ENCODE data around the gene ASXL2. TPM values are rescaled to one million over a fixed set of nuclear protein-coding genes. Genes with fewer than 3 reads are reported as not detected.
"Not testable (repeated sequence)": the region's sequence is repeated elsewhere in the genome, so short reads cannot be mapped to it uniquely, and the experiment has no call there.

The ASXL2 gene
- total and polyA plus RNA-seq, 7 donors, result 1.8 to 15.5 (median 10.7) TPM

GRCh38 chr2:25829377-25829704, 48.9 kb downstream of the ASXL2 start:
- intact Hi-C loops (cut with DNase I), result no loop called here
- no peak for DNase-seq
- Histone ChIP-seq H3K36me3 (no peaks in the 10 kb centered on the region), H3K4me3 (no peak overlapping the region), H3K27ac (no peak overlapping the region), H3K27me3 (no peaks in the 10 kb centered on the region), H3K9me3 (peaks cover 0 to 3% (median 0%) of the 10 kb centered on the region in 4 donors), H3K4me1 (no peaks in the 10 kb centered on the region)
- WGBS, 2 donors, result 62 to 90% methylated on average over 1 of the region's 1 CpG
- no peak for TF ChIP-seq EP300 (IDR thresholded peaks at IDR 0.05)
- no peak for TF ChIP-seq POLR2A (IDR thresholded peaks at IDR 0.05)
- no peak for TF ChIP-seq POLR2AphosphoS5 (IDR thresholded peaks at IDR 0.05)
- no peak for TF ChIP-seq CTCF (IDR thresholded peaks at IDR 0.05)

GRCh38 chr2:25828532-25829376, 49.5 kb downstream of the ASXL2 start:
- not testable (repeated sequence) for H3K4me3 ChIP-seq
- 78 to 89% methylated on average over 7 of the region's 7 CpGs for WGBS, 2 donors

GRCh38 chr2:25825238-25825637, 53.0 kb downstream of the ASXL2 start:
- TF ChIP-seq POLR2A (IDR thresholded peaks at IDR 0.05) (no peak), CTCF (IDR thresholded peaks at IDR 0.05) (no peak), EP300 (IDR thresholded peaks at IDR 0.05) (no peak), POLR2AphosphoS5 (IDR thresholded peaks at IDR 0.05) (no peak)
- H3K4me3 ChIP-seq, result no peak overlapping the region
- WGBS, 2 donors, result 82 to 84% methylated on average over 2 of the region's 2 CpGs
- no peak for DNase-seq
- no peaks in the 10 kb centered on the region for H3K4me1 ChIP-seq
- H3K27ac ChIP-seq, result no peak overlapping the region
- intact Hi-C loops (cut with DNase I), result no loop called here
- H3K27me3 ChIP-seq, result no peaks in the 10 kb centered on the region
- no peaks in the 10 kb centered on the region for H3K9me3 ChIP-seq
- no peaks in the 10 kb centered on the region for H3K36me3 ChIP-seq

More at GRCh38 chr2:25828532-25829376, 49.5 kb downstream of the ASXL2 start:
- H3K27me3 ChIP-seq; H3K36me3 ChIP-seq; DNase-seq; H3K4me1 ChIP-seq; H3K27ac ChIP-seq; intact Hi-C loops (cut with DNase I); H3K9me3 ChIP-seq: not testable (repeated sequence)

GRCh38 chr2:25824718-25825117, 53.6 kb downstream of the ASXL2 start:
- no peaks in the 10 kb centered on the region for H3K27me3 ChIP-seq
- no peaks in the 10 kb centered on the region for H3K4me1 ChIP-seq
- no peaks in the 10 kb centered on the region for H3K36me3 ChIP-seq
- intact Hi-C loops (cut with DNase I), result no loop called here
- no peak overlapping the region for H3K4me3 ChIP-seq
- 83 to 91% methylated on average over 1 of the region's 1 CpG for WGBS, 2 donors
- H3K9me3 ChIP-seq, result no peaks in the 10 kb centered on the region
- no peak for DNase-seq
- H3K27ac ChIP-seq, result no peak overlapping the region
- TF ChIP-seq POLR2A (IDR thresholded peaks at IDR 0.05), result no peak
- TF ChIP-seq CTCF (IDR thresholded peaks at IDR 0.05), result no peak
- no peak for TF ChIP-seq EP300 (IDR thresholded peaks at IDR 0.05)
- no peak for TF ChIP-seq POLR2AphosphoS5 (IDR thresholded peaks at IDR 0.05)

- intact Hi-C loops (cut with DNase I), result no loop called here
- H3K9me3 ChIP-seq, result no peaks in the 10 kb centered on the region
- no peak for DNase-seq
- H3K4me1 ChIP-seq, result no peaks in the 10 kb centered on the region
- TF ChIP-seq POLR2A (IDR thresholded peaks at IDR 0.05) (no peak), EP300 (IDR thresholded peaks at IDR 0.05) (no peak), POLR2AphosphoS5 (IDR thresholded peaks at IDR 0.05) (no peak), CTCF (IDR thresholded peaks at IDR 0.05) (no peak)
- no peak overlapping the region for H3K4me3 ChIP-seq
- H3K36me3 ChIP-seq, result no peaks in the 10 kb centered on the region
- WGBS, 2 donors, result 82 to 88% methylated on average over 3 of the region's 3 CpGs
- H3K27ac ChIP-seq, result no peak overlapping the region
- no peaks in the 10 kb centered on the region for H3K27me3 ChIP-seq
These were observed 54.1 kb downstream of the ASXL2 start for GRCh38 chr2:25824216-25824615.
